GM20000 (cell line): ENCODE measurements around the gene MYO16.

Source experiments
- DNase-seq: peaks from one replicate; pipeline ENCODE4 v3.0.0; 2012; ENCODE audit warnings: low spot score
- TF ChIP-seq, protein P1 (sequence below): IDR thresholded peaks from 2 replicates; pipeline ENCODE4 v1.5.1; 2012; ENCODE audit warnings: mild to moderate bottlenecking, control low read depth; ENCODE audit errors: extremely low read depth, missing control alignments

MYO16 gene

GRCh38 chr13:108963846-108964600, 334.6 kb downstream of the MYO16 start:
- TF ChIP-seq, protein P1, sequence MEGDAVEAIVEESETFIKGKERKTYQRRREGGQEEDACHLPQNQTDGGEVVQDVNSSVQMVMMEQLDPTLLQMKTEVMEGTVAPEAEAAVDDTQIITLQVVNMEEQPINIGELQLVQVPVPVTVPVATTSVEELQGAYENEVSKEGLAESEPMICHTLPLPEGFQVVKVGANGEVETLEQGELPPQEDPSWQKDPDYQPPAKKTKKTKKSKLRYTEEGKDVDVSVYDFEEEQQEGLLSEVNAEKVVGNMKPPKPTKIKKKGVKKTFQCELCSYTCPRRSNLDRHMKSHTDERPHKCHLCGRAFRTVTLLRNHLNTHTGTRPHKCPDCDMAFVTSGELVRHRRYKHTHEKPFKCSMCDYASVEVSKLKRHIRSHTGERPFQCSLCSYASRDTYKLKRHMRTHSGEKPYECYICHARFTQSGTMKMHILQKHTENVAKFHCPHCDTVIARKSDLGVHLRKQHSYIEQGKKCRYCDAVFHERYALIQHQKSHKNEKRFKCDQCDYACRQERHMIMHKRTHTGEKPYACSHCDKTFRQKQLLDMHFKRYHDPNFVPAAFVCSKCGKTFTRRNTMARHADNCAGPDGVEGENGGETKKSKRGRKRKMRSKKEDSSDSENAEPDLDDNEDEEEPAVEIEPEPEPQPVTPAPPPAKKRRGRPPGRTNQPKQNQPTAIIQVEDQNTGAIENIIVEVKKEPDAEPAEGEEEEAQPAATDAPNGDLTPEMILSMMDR: no peak

GRCh38 chr13:108964606-108965005, 335.2 kb downstream of the MYO16 start:
- no peak for DNase-seq
- TF ChIP-seq, protein P1: no peak

More at GRCh38 chr13:108963846-108964600, 334.6 kb downstream of the MYO16 start:
- no peak for DNase-seq

DNA sequence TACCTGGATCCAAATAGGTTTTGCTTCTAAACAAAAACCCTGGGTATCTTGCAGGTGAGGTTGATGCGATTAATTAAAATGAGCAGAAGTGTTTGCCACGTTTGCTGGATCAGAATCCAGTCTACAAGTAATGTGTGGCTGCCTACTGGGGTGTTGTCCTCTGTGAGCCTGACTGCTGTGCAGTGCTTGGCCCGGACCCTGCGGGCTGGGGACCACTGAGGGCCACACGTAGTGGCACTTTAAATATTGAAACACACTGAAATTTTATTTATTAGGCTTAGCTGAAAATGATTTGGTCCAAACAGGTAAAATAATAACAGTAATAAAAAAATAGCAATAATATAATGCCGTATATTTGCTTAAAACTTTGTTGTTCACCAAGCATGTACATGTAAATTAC, 338.0 kb downstream of the MYO16 start:
- TF ChIP-seq, protein P1: no peak
- DNase-seq: no peak

GRCh38 chr13:108968566-108968965, 339.2 kb downstream of the MYO16 start:
- TF ChIP-seq, protein P1: no peak
- no peak for DNase-seq

- no peak for DNase-seq
- TF ChIP-seq, protein P1: no peak
These were observed 345.3 kb downstream of the MYO16 start for GRCh38 chr13:108974686-108975085.

GRCh38 chr13:108980237-108980636, 350.8 kb downstream of the MYO16 start:
- TF ChIP-seq, protein P1: no peak
- DNase-seq: no peak

DNA sequence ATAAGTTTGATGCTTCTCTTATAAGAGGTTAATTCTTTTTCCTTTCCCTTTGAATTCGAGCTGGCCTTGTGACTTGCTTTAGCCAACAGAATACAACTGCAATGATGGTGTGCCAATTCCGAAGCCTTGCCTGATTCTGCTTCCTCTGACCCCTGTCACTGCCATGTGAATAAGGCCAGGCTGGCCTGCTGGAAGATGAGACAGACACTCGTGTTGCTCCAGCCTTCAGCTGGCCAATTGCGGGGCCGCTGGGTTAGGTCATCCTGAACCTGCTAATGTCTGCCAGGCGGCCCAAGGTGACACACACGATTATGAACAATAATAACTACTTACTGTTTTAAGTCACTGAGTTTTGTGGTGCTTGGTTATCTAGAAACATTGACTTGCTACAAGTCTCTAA, 352.0 kb downstream of the MYO16 start:
- TF ChIP-seq, protein P1: no peak
- DNase-seq: no peak
